PFSK-1 (cell line): ENCODE results near the gene TMEM54.

Experiments used
- FOXP2 ChIP-seq: optimal IDR thresholded peaks from 2 replicates; pipeline ENCODE3; 2011; ENCODE audit warnings: borderline replicate concordance, control low read depth, inconsistent platforms; ENCODE audit not compliant: insufficient read depth; ENCODE audit errors: extremely low read length, extremely low read depth
- POLR2AphosphoS5 ChIP-seq: IDR thresholded peaks from 2 replicates; pipeline ENCODE4 v1.6.1; 2012; ENCODE audit warnings: low read depth, mild to moderate bottlenecking, control low read depth, low read length, moderate library complexity
- REST ChIP-seq, 2 experiments: IDR thresholded peaks; 2 replicates each; pipeline versions ENCODE4 v1.6.1 to v1.8.0; 2011 to 2012; ENCODE audit warnings: low read depth in 2 of 2, low read length in 2 of 2, control low read depth in 1 of 2, inconsistent platforms in 1 of 2, mild to moderate bottlenecking in 1 of 2, moderate library complexity in 1 of 2; ENCODE audit not compliant: insufficient read depth in 1 of 2
- SIN3A ChIP-seq: IDR thresholded peaks from 2 replicates; pipeline ENCODE4 v1.6.1; 2012; ENCODE audit warnings: mild to moderate bottlenecking, low read length, moderate library complexity, borderline replicate concordance; ENCODE audit not compliant: insufficient read depth
- TAF1 ChIP-seq: IDR thresholded peaks from 2 replicates; pipeline ENCODE4 v1.6.1; 2012; ENCODE audit warnings: low read length, control low read depth, borderline replicate concordance; ENCODE audit not compliant: insufficient read depth

TMEM54 gene

GRCh38 chr1:32900371-32900955 is 726 bp downstream of the TMEM54 start:
- no peak for TF ChIP-seq FOXP2

- no peak for TF ChIP-seq POLR2AphosphoS5
- TF ChIP-seq TAF1: no peak
- no peak for TF ChIP-seq REST (IDR thresholded peaks at IDR 0.05; ENCODE audit: insufficient read depth in 1 of 2, low read depth in 2 of 2, low read length in 2 of 2)
- TF ChIP-seq FOXP2: no peak
- no peak for TF ChIP-seq SIN3A
Measured at GRCh38 chr1:32899586-32900296, 1.4 kb downstream of the TMEM54 start.

GRCh38 chr1:32898958-32899357 is 2.2 kb downstream of the TMEM54 start:
- no peak for TF ChIP-seq POLR2AphosphoS5
- no peak for TF ChIP-seq FOXP2
- no peak for TF ChIP-seq SIN3A
- TF ChIP-seq REST (IDR thresholded peaks at IDR 0.05; ENCODE audit: insufficient read depth in 1 of 2, low read depth in 2 of 2, low read length in 2 of 2): no peak
- no peak for TF ChIP-seq TAF1

GRCh38 chr1:32898056-32898455 is 3.1 kb downstream of the TMEM54 start:
- TF ChIP-seq REST (IDR thresholded peaks at IDR 0.05; ENCODE audit: insufficient read depth in 1 of 2, low read depth in 2 of 2, low read length in 2 of 2): no peak
- no peak for TF ChIP-seq FOXP2
- TF ChIP-seq TAF1: no peak
- no peak for TF ChIP-seq SIN3A
- TF ChIP-seq POLR2AphosphoS5: no peak

GRCh38 chr1:32897082-32898049 is 3.8 kb downstream of the TMEM54 start:
- TF ChIP-seq TAF1 (no peak), FOXP2 (no peak), SIN3A (no peak), POLR2AphosphoS5 (no peak), REST (IDR thresholded peaks at IDR 0.05; ENCODE audit: insufficient read depth in 1 of 2, low read depth in 2 of 2, low read length in 2 of 2) (no peak)
